Transverse colon (tissue), 4 donors: ENCODE results near the gene HEG1. TPM values are rescaled to one million over a fixed set of nuclear protein-coding genes. Genes with fewer than 3 reads are reported as not detected.
"Not testable (repeated sequence)": the region's sequence is repeated elsewhere in the genome, so short reads cannot be mapped to it uniquely, and the experiment has no call there.

Source experiments
- DNase-seq: peaks from one replicate; pipeline ENCODE4 v3.0.0-alpha.2; 2019
- H3K27ac ChIP-seq, 4 donors: fragments of 200-600 bp; sonication (generic); 2 replicates each; pipeline ENCODE4 v1.5.1; 2016 to 2018; ENCODE audit warnings: inconsistent platforms in 4 of 4
- H3K27me3 ChIP-seq: fragments of 200-600 bp; sonication (generic); 2 replicates; pipeline ENCODE4 v1.5.1; 2017; ENCODE audit warnings: inconsistent platforms
- H3K36me3 ChIP-seq, 4 donors: fragments of 200-600 bp; sonication (generic); 2 replicates each; pipeline ENCODE4 v1.5.1; 2017 to 2019; ENCODE audit warnings: inconsistent platforms in 4 of 4
- H3K4me1 ChIP-seq, 4 donors: fragments of 200-600 bp; sonication (generic); 2 replicates each; pipeline ENCODE4 v1.5.1; 2017 to 2020; ENCODE audit warnings: inconsistent platforms in 4 of 4
- H3K4me3 ChIP-seq, 4 donors: fragments of 200-600 bp; sonication (generic); 1 replicate in 1 of 4; 2 replicates in 3 of 4; pipeline versions ENCODE4 v1.5.1 to v1.6.1; 2017 to 2019; ENCODE audit warnings: inconsistent platforms in 4 of 4
- H3K9me3 ChIP-seq, 2 donors: fragments of 200-600 bp; sonication (generic); 2 replicates each; pipeline ENCODE4 v1.5.1; 2017 to 2019; ENCODE audit warnings: inconsistent platforms in 2 of 2
- EP300 ChIP-seq: sonication (generic); formaldehyde crosslinking; IDR thresholded peaks from one replicate; pipeline ENCODE4 v1.6.1; 2017; ENCODE audit warnings: antibody characterized with exemption, low read depth
- POLR2A ChIP-seq: fragments of 450-650 bp; IDR thresholded peaks from one replicate; pipeline ENCODE4 v1.6.1; 2016; ENCODE audit warnings: antibody characterized with exemption, mild to moderate bottlenecking, moderate library complexity
- POLR2AphosphoS5 ChIP-seq, 3 donors: sonication (generic); formaldehyde crosslinking; IDR thresholded peaks; one replicate each; pipeline ENCODE4 v1.6.1; 2016; ENCODE audit warnings: antibody characterized with exemption in 3 of 3
- WGBS, 2 donors: methylation state at CpG; one replicate each; pipeline ENCODE4 v1.1.5; 2018; ENCODE audit warnings: low coverage in 1 of 2; 5-methylcytosine and 5-hydroxymethylcytosine counted together
- in situ Hi-C, 4 donors: fragments of 200-750 bp; cut with MboI; loops; one replicate each; pipeline versions ENCODE4 v1.15.0 to v1.15.1; 2017; ENCODE audit warnings: low sequenced_read_pairs in 3 of 4, low pct_ligation_motif_present in 1 of 4, low pct_unique_long_range_greater_than_20kb in 1 of 4
- intact Hi-C: fragments of 100-400 bp; cut with DNase I; formaldehyde crosslinking; loops from one replicate; pipeline ENCODE4 v1.15.1; 2023; ENCODE audit warnings: low total_unique reads
- total RNA-seq, 4 donors: library from RNA; depleted of rRNA; stranded (reverse); fragments of >200 nt; gene quantifications; one replicate each; pipeline ENCODE4 v1.1.0, GENCODE V29; 2016
- TF ChIP-seq, protein P1 (sequence below), 5 experiments: fragments of 200-600 bp in 3 of 5; fragments of 450-650 bp in 2 of 5; sonication (generic) in 3 of 5; IDR thresholded peaks; 1 replicate in 2 of 5; 2 replicates in 3 of 5; pipeline ENCODE4 v1.5.1; 2016 to 2017; ENCODE audit warnings: antibody characterized with exemption in 5 of 5, inconsistent platforms in 3 of 5, mild to moderate bottlenecking in 2 of 5, moderate library complexity in 1 of 5

HEG1 gene
- total RNA-seq, 4 donors from 2014 or later: 8.9 to 97.3 (median 10.6) TPM

DNA sequence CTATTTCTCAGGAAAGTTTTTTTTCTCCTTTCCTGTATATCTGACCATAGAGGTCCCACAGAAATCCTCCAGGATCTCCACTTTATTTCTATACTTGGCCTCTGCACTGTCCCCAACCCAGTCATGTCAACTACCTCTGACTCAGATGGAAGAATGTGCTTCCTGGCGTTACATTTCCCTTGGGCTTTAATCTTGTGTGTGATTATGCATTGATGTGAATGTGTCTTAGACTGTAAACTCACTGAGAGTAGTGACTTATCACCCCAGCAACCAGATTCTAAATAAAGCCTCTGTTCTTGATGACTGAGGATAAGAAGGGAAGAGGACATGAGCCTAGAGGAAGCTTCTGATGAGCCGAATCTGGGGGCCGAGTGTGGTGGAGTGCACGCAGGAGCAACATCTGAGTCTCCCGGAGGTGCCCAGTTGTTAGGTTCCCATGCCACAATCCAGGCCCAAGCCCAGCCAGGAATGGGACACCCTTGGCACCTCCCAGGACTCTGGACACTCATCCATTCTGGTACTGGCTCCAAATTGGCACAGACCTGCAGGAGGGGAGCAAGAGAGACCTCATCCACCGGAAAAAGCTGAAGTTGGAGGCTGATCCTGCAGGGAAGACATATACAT is 32.1 kb upstream of the HEG1 start:
- intact Hi-C loops (no loop called here), in situ Hi-C loops (no loop called here)
- Histone ChIP-seq H3K27me3 (no peaks in the 10 kb centered on the region), H3K9me3 (no peaks in the 10 kb centered on the region), H3K36me3 (no peaks in the 10 kb centered on the region), H3K4me3 (no peak overlapping the region), H3K4me1 (no peaks in the 10 kb centered on the region), H3K27ac (no peak overlapping the region)
- TF ChIP-seq, protein P1, sequence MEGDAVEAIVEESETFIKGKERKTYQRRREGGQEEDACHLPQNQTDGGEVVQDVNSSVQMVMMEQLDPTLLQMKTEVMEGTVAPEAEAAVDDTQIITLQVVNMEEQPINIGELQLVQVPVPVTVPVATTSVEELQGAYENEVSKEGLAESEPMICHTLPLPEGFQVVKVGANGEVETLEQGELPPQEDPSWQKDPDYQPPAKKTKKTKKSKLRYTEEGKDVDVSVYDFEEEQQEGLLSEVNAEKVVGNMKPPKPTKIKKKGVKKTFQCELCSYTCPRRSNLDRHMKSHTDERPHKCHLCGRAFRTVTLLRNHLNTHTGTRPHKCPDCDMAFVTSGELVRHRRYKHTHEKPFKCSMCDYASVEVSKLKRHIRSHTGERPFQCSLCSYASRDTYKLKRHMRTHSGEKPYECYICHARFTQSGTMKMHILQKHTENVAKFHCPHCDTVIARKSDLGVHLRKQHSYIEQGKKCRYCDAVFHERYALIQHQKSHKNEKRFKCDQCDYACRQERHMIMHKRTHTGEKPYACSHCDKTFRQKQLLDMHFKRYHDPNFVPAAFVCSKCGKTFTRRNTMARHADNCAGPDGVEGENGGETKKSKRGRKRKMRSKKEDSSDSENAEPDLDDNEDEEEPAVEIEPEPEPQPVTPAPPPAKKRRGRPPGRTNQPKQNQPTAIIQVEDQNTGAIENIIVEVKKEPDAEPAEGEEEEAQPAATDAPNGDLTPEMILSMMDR (IDR thresholded peaks at IDR 0.05): no peak
- TF ChIP-seq POLR2A: no peak
- no peak for TF ChIP-seq EP300
- TF ChIP-seq POLR2AphosphoS5 (IDR thresholded peaks at IDR 0.05): no peak
- no peak for DNase-seq
- WGBS, 2 donors: 82 to 86% methylated on average over 1 to 6 of the region's 6 CpGs

DNA sequence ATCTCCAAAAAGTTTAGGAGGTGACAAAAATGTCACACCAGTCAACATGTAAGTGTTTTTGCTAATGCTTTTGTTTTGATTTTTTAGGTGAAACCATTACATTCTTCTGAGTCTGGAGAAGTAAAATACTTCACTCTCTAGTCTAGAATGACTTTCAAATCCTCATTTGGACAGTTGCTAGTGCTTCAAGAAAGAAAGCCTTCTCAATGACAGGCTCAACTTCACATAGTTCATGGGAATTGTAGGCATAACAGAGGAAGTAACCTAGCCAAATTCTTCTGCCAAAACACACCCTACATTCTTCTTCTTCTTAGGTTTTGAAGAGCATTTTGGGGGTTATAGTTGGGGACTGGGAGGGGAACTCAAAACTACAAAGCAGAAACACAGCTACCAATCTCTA is 29.4 kb upstream of the HEG1 start:
- intact Hi-C loops (no loop called here), in situ Hi-C loops (no loop called here)
- no peaks in the 10 kb centered on the region for H3K27me3 ChIP-seq
- no peak overlapping the region for H3K27ac ChIP-seq
- no peaks in the 10 kb centered on the region for H3K36me3 ChIP-seq
- no peaks in the 10 kb centered on the region for H3K9me3 ChIP-seq
- no peak for DNase-seq
- no peak overlapping the region for H3K4me3 ChIP-seq
- no peaks in the 10 kb centered on the region for H3K4me1 ChIP-seq
- TF ChIP-seq, protein P1 (IDR thresholded peaks at IDR 0.05): no peak
- TF ChIP-seq POLR2AphosphoS5 (IDR thresholded peaks at IDR 0.05) (no peak), EP300 (no peak), POLR2A (no peak)

DNA sequence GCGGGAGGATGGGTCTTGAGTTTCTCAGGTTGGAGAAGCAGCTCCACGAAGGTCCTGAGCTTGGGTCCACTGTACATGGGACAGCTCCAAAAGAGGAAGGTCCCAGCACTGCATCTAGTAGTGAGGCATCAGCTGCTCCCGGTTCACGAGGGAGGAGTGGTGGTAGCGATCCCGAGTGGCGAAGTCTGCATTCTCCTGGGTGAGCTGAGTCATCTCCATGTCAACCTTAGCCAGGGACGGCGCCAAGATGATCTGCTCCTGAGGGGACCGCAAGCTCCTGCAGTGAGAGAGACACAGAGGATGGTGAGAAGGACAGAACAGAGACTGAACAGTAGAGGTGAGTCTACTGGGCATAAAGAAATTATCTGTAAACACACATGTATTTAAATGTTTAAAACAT is 28.0 kb upstream of the HEG1 start:
- no peaks in the 10 kb centered on the region for H3K36me3 ChIP-seq
- DNase-seq: no peak
- H3K27me3 ChIP-seq: no peaks in the 10 kb centered on the region
- TF ChIP-seq, protein P1 (IDR thresholded peaks at IDR 0.05): no peak
- TF ChIP-seq EP300 (no peak), POLR2A (no peak), POLR2AphosphoS5 (IDR thresholded peaks at IDR 0.05) (no peak)
- 80 to 86% methylated on average over 5 to 10 of the region's 10 CpGs for WGBS, 2 donors
- H3K4me1 ChIP-seq: no peaks in the 10 kb centered on the region
- H3K9me3 ChIP-seq: no peaks in the 10 kb centered on the region
- intact Hi-C loops (no loop called here), in situ Hi-C loops (no loop called here)
- H3K4me3 ChIP-seq: no peak overlapping the region
- H3K27ac ChIP-seq: no peak overlapping the region

DNA sequence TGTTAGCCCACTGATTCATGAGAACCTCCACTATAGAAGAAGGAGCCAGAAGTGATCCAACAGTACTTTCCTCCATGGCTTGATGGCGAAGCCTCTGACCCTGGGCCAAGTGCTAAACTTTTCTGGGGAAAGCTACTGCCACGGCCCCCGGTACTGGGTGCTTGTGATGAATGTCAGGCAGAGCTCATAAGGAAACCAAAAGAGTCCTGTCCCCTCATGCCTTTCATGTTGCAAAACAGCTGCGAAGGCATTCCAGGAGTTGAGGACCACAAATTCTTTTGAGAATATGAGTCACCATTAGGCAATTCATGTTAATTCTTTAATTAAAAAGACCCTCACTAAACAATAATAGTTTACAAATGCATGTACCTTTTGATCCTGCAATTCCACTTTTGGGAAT is 26.5 kb upstream of the HEG1 start:
- H3K36me3 ChIP-seq, H3K4me3 ChIP-seq, H3K9me3 ChIP-seq, intact Hi-C loops, in situ Hi-C loops, H3K27ac ChIP-seq, H3K4me1 ChIP-seq, H3K27me3 ChIP-seq, DNase-seq: not testable (repeated sequence)
- 82% methylated on average over 4 of the region's 4 CpGs; no CpG with 5 or more reads in 1 of the 2 donors for WGBS, 2 donors

DNA sequence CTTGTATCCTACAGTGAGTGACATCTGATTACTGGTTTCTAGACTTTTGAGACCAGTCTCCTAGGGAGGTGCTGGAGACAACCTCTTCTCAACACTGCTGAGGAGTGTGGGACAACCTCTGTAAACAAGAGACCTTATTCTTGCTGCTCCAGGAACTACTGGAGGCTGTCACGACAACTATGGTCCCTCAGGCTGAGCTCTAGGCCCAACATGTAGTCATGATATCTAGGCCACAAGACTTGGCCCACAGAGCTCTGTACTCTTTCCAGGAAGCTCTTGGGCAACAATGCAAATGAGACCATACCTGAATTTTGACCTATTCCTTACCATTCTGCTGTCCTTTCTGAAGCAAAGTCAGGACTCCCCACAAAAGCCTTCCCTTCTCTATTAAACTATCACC is 24.3 kb upstream of the HEG1 start:
- H3K36me3 ChIP-seq: no peaks in the 10 kb centered on the region
- TF ChIP-seq EP300 (no peak), POLR2A (no peak), POLR2AphosphoS5 (IDR thresholded peaks at IDR 0.05) (no peak)
- TF ChIP-seq, protein P1 (IDR thresholded peaks at IDR 0.05): no peak
- H3K27ac ChIP-seq: no peak overlapping the region
- WGBS, 2 donors: 100% methylated on average over 1 of the region's 1 CpG; no CpG with 5 or more reads in 1 of the 2 donors
- H3K4me3 ChIP-seq: no peak overlapping the region
- no peaks in the 10 kb centered on the region for H3K27me3 ChIP-seq
- no peaks in the 10 kb centered on the region for H3K4me1 ChIP-seq
- intact Hi-C loops (no loop called here), in situ Hi-C loops (no loop called here)
- DNase-seq: no peak
- no peaks in the 10 kb centered on the region for H3K9me3 ChIP-seq
